Astrocyte (in vitro differentiated cells and primary cell): ENCODE data around the gene DNASE1L2.

ENCODE experiments used
- EZH2 ChIP-seq: IDR thresholded peaks from 2 replicates; pipeline ENCODE4 v1.6.1; 2012; ENCODE audit warnings: mild to moderate bottlenecking, low read length, inconsistent platforms; ENCODE audit not compliant: insufficient read depth
- TF ChIP-seq, protein P1 (sequence below): IDR thresholded peaks from 2 replicates; pipeline ENCODE4 v1.5.1; 2011; ENCODE audit warnings: low read depth, mild to moderate bottlenecking, inconsistent platforms, low read length, moderate library complexity; ENCODE audit not compliant: insufficient read depth

DNA sequence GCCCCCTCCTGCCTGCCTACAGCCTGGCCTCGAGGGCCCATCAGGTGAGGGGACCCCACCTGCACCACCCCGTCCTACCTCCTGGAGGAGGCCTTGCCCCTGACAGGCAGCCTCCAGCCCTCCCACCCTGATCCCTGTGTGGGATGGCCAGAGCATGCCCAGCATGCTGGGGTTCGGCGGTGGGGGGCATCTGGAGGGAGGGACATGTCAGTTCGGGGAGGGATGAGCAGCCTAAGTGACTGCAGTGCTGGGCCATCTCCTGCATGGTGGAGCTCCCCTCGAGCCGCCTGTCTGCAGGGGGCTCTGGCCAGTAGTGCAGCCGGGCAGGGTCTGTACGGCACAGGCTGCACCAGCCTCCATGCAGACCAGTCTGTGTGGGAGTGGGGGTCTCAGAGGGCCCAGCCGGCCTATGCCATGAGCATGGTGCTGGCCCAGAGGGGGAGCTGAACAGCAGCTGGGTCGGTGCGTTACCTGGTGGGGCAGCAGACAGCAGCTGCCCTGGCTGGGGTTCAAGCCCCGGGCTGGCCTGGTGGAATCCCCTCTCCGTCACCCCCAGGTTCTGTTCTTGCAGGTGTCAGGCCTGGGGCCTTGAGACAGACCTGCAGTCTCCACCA is 35.7 kb downstream of the DNASE1L2 start:
- TF ChIP-seq, protein P1, sequence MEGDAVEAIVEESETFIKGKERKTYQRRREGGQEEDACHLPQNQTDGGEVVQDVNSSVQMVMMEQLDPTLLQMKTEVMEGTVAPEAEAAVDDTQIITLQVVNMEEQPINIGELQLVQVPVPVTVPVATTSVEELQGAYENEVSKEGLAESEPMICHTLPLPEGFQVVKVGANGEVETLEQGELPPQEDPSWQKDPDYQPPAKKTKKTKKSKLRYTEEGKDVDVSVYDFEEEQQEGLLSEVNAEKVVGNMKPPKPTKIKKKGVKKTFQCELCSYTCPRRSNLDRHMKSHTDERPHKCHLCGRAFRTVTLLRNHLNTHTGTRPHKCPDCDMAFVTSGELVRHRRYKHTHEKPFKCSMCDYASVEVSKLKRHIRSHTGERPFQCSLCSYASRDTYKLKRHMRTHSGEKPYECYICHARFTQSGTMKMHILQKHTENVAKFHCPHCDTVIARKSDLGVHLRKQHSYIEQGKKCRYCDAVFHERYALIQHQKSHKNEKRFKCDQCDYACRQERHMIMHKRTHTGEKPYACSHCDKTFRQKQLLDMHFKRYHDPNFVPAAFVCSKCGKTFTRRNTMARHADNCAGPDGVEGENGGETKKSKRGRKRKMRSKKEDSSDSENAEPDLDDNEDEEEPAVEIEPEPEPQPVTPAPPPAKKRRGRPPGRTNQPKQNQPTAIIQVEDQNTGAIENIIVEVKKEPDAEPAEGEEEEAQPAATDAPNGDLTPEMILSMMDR = no peak
- no peak for TF ChIP-seq EZH2
